GM21528 (cell line): Measurements from ENCODE around the gene C19orf12.

ENCODE experiments used
- ATAC-seq: cut with Tn5 transposase; IDR thresholded peaks from one replicate; pipeline ENCODE4 v1.9.1; 2021; ENCODE audit warnings: mild to moderate bottlenecking, moderate library complexity; ENCODE audit not compliant: unreplicated experiment, low FRiP score

The C19orf12 gene

GRCh38 chr19:29699861-29700260 lies 15.2 kb downstream of the C19orf12 start:
- no peak for ATAC-seq

GRCh38 chr19:29697523-29698261 lies 17.4 kb downstream of the C19orf12 start:
- ATAC-seq: no peak

- no peak for ATAC-seq
These were observed 18.6 kb downstream of the C19orf12 start for GRCh38 chr19:29696565-29696846.

- ATAC-seq: no peak
These were observed 19.1 kb downstream of the C19orf12 start for GRCh38 chr19:29695765-29696564.

DNA sequence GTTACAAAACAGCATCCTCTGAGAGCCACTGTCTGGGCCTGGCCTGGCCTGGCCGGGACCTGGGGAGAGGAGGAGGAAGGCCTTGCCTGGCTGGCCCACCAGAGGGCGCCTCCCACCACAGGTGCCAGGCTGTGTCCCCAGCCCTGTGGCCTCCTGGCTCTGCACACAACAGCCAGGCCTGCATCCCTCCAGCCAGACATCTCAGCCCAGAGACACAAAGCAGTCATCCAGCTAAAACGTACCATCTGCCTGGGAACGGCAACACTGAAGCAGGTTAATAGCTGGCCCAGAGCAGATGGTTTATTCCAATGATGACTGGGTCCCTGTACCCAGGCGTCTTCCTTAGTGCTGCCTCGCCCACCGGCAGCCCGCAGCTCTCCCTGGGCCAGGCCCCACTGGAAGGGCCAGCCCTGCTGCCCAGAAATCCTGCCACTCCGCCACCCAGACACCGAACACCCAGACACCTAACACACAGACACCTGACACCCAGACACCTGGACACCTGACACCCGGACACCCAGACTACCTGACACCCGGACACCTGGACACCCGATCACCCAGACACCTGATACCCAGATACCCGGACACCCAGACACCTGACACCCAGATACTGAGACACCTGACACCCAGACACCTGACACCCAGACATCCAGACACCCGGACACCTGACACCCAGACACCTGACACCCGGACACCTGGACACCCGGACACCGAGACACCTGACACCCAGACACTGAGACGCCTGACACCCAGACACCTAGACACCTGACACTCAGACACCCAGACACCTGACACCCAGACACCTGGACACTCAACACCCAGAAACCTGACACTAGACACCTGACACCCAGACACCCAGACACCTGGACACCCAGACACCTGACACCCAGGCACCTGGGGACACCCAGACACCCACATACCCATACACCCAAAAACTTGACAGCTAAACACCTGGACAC lies 20.1 kb downstream of the C19orf12 start:
- ATAC-seq: peak; percentile 80

DNA sequence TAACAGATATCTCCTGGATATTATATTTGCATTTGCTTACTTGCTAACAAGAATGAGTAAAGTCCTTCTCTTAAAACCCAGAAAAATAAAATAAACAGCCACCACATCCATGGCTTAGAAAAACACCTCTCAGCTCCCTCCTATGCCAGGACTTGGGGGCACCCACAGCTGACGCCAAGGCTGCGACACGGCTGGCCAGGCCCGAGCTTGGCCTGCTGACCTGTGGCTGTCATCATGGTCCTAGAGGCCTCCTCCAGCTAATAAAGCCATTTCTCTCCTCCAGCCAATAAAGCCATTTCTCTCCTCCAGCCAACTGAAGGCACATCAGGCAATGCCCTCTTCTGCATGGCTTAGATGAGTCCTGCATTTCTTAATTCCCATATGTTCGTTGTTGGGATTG lies 20.9 kb downstream of the C19orf12 start:
- ATAC-seq: no peak

GRCh38 chr19:29690842-29691241 lies 24.2 kb downstream of the C19orf12 start:
- no peak for ATAC-seq

- no peak for ATAC-seq
These were observed 26.9 kb downstream of the C19orf12 start for GRCh38 chr19:29687897-29688728.

DNA sequence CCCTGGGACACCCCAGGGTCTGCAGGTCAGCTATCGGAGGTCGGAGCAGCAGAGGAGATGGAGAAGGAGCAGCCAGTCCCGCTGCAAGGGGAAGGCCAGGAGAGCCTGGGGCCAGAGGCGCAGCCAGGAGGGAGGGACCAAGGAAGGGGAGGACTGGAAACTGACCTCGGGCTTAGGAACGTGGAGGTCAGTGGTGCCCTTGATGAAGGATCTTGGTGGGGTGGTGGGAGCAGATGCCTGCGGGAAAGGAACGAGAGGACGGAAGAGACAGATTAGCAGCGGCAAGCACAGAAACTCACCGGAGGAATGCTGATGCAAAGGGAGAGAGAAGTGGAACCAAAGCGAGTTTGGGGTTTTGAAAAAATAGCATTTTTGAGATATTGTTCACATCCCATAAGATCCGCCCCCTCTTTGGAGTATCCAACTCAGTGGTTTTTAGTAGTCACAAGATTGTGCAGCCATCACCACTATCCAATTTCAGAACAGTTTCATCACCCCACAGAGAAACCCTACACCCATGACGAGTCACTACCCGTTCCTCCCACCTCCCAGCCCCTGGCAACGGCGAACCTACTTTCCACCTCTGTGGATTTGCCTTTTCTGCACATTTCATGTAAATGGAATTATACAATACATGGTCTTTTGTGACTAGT lies 27.7 kb downstream of the C19orf12 start:
- ATAC-seq: no peak

GRCh38 chr19:29686285-29686805 lies 28.7 kb downstream of the C19orf12 start:
- no peak for ATAC-seq

DNA sequence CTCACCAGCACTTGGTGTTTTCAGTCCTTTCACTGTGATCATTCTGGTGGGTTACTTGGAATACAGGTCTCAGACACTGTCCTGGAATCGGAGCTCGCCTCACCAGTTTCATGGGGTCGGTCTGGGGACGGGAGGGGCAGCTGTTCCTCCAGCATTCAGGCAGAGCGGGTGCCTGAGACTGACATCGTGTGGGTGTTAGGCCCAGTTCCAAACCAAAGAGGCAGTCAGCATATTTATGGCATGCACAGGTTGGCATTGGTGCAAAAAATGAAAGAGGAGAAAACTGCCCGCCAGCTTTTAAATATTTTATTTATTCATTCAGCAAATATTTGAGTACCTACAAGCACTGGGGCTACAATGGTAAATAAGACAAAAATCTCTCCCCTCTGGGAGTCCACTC lies 29.7 kb downstream of the C19orf12 start:
- ATAC-seq: no peak

- ATAC-seq: no peak
These were observed 32.1 kb downstream of the C19orf12 start for GRCh38 chr19:29683009-29683408.

DNA sequence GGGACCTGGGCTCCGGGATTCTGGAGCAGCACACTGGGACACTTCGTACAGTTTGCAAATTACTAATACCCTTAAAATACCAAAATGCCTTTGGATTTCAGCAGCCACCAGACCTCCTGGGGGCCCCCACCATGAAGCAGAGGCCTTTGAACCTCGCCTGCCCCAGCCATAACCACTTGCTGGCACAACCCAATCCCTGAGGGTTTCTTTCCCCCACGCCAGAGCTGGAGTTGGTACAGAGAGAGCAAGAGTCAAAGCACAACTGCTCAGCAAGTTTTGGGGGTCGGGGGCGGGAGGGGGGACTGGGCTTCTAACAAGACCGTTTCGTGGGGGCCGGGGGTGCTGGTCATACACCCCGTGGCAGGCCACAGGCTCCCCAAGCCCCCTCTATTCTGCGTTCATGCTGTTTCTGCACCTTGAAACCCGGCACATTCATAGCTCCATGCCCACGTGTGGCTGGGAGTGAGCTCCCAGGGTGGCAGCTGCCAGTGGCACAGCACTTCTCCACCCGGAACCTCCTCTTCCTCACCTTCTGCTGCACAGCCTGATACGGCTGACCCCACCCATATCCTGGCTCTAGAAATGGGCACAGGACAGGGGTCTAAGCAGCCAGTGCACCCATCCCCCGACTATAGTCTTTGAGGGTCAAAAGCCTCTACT lies 32.7 kb downstream of the C19orf12 start:
- ATAC-seq: no peak

DNA sequence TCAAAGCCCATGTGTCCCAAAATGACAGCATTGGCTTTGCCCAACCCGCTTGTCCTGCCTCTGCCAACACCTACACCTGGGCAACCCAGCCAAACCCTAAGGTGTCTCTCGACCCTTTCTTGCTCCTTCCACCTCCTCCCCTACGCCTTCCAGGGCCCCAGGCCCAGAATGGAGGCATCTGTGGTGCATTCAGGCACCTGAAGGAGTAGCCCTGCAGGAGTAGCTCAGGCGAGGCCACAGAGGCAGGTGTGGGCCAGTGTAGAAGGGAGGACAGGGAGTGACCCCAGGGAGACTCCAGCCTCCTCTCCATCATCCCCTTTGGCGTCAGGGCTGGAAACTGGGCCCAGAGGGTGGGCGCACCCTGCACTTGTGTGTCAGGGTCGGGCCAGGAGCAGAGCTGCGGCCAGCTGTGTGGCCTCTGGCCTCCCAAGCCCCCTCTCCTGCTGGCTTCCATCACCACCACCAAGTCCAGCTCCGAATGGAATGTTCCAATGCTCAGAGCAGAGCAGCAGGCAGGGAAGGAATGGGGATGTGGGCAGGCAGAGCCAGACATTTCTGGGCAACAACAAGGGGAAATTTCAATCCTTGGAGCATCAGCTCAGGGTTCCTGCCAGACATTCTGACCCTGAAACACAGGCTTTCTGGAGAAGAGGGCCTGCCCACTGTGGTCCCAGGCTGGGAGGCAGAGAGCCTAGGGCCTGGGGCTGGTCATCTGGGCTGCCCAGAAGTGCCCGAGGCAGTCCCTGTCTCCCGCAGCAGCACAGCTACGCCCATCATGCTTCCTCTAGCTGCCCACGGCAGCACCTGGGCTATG lies 33.4 kb downstream of the C19orf12 start:
- ATAC-seq: no peak

DNA sequence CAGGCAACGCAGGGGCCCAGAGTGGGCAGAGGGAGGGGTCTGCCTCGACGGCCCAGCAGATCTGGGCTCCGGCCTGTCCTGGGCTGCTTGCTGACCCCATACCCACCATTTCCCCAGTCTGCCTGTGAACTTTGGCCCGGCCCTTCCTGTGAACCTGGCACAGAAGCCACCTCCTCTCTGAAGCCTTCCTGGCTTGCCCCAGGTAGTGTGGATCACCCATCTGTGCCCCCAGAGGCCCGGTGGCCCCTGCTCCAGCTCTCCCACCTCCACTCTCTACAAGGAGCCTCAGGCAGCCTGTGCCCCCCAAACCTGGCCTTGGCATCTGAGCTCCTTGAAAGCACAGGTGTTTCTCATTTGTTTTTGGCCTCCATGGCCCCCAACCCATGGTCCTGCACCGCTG lies 34.1 kb downstream of the C19orf12 start:
- ATAC-seq: no peak

DNA sequence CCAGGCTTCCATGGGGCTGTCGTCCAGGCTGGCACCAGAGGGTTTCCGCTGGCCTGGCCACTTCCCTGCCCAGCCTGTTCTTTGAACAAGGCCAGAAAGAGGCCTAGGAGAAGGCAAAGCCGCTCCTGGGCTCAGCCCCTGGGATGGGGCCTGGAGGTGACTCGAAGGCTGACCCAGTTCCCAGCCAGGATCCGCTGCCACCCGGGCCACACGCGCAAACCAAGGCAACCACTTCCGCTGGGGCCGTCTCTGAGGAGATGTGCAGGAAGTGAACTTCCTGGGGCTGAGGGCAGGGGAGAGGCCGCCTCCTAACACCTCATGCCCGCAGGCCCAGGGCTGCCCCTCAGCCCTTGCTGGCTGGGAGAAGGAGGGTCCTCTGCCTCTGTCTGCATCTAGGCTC lies 34.6 kb downstream of the C19orf12 start:
- no peak for ATAC-seq

- ATAC-seq: no peak
These were observed 35.4 kb downstream of the C19orf12 start for GRCh38 chr19:29679598-29680210.
